HCT116 (cell line): ENCODE data around the gene MRM3. TPM values are rescaled to one million over a fixed set of nuclear protein-coding genes. Genes with fewer than 3 reads are reported as not detected.

Experiments used
- ATAC-seq: fragments of 200-7000 bp; cut with Tn5 transposase; 2 replicates; pipeline ENCODE4 v1.9.1; 2020; ENCODE audit warnings: mild to moderate bottlenecking, moderate library complexity
- BruUV-seq: library from RNA; stranded (reverse); fragments of 400-500 nt; replicated peaks from 2 replicates; lab custom pipeline; 2021; lab: Mats Ljungman, UMichigan
- CTCF ChIA-PET: fragments of 300-600 bp; sonication (Branson Sonifier 250); formaldehyde crosslinking; loops from one replicate; lab custom pipeline; 2021; ENCODE audit warnings: antibody characterized with exemption; lab: Charles Lee
- POLR2A ChIA-PET: fragments of 300-600, 350-600 bp; sonication (Branson Sonifier 250); formaldehyde crosslinking; loops from one replicate; lab custom pipeline; 2021; ENCODE audit warnings: antibody characterized with exemption; lab: Charles Lee
- RAD21 ChIA-PET, 2 experiments: fragments of 300-600 bp; sonication (Branson Sonifier 250); formaldehyde crosslinking; loops; one replicate each; lab custom pipeline; 2023; ENCODE audit warnings: low total read pairs in 2 of 2; ENCODE audit not compliant: uncharacterized antibody in 2 of 2, unreplicated experiment in 2 of 2, low non-redundant PET in 1 of 2; lab: Charles Lee
- DNase-seq: peaks from one replicate; pipeline ENCODE4 v3.0.0-alpha.2; 2010; ENCODE audit warnings: low read depth, low spot score
- H2AFZ ChIP-seq: fragments of 200-600 bp; shearing (Covaris generic), sonication (generic); 2 replicates; pipeline ENCODE4 v1.6.1; 2017; ENCODE audit warnings: low read depth, mixed run types, mixed read lengths, antibody characterized with exemption, low read length; ENCODE audit not compliant: poor library complexity, severe bottlenecking
- H3K27ac ChIP-seq: 2 replicates; pipeline ENCODE4 v1.5.1; 2012; ENCODE audit warnings: low read depth, low read length
- H3K27me3 ChIP-seq: fragments of 200-600 bp; sonication (generic); 2 replicates; pipeline ENCODE4 v1.6.1; 2016; ENCODE audit warnings: mixed run types, low read length, mixed read lengths; ENCODE audit not compliant: insufficient read depth
- H3K36me3 ChIP-seq, 2 experiments: fragments of 200-500 bp in 1 of 2; fragments of 200-600 bp in 1 of 2; sonication (Bioruptor generic) in 1 of 2; sonication (generic) in 1 of 2; 2 replicates each; pipeline versions ENCODE4 v1.5.1 to v1.6.1; 2014 to 2016; ENCODE audit warnings: low read length in 2 of 2, inconsistent platforms in 1 of 2, mixed read lengths in 1 of 2, mixed run types in 1 of 2; ENCODE audit not compliant: insufficient read depth in 2 of 2, control insufficient read depth in 1 of 2
- H3K4me1 ChIP-seq, 2 experiments: fragments of 200-600 bp in 1 of 2; sonication (generic) in 1 of 2; 2 replicates each; pipeline versions ENCODE4 v1.5.1 to v1.6.1; 2012 to 2017; ENCODE audit warnings: low read length in 2 of 2, inconsistent platforms in 1 of 2, mild to moderate bottlenecking in 1 of 2, mixed read lengths in 1 of 2, mixed run types in 1 of 2, moderate library complexity in 1 of 2; ENCODE audit not compliant: insufficient read depth in 2 of 2, control insufficient read depth in 1 of 2
- H3K4me2 ChIP-seq: fragments of 200-600 bp; sonication (generic); 2 replicates; pipeline ENCODE4 v1.6.1; 2017; ENCODE audit warnings: mixed run types, low read length, mixed read lengths
- H3K4me3 ChIP-seq, 2 experiments: fragments of 200-600 bp in 1 of 2; sonication (generic) in 1 of 2; replicated peaks in 1 of 2; 2 replicates each; pipeline ENCODE4 v1.5.1; 2011 to 2016; ENCODE audit warnings: low read length in 2 of 2, control low read depth in 1 of 2, low read depth in 1 of 2, mild to moderate bottlenecking in 1 of 2, mixed read lengths in 1 of 2, mixed run types in 1 of 2
- H3K79me2 ChIP-seq: fragments of 200-600 bp; sonication (generic); 2 replicates; pipeline ENCODE4 v1.6.1; 2017; ENCODE audit warnings: mild to moderate bottlenecking, mixed run types, low read length, moderate library complexity, mixed read lengths; ENCODE audit not compliant: insufficient read depth
- H3K9ac ChIP-seq: fragments of 200-600 bp; sonication (generic); 2 replicates; pipeline ENCODE4 v1.6.1; 2016; ENCODE audit warnings: low read length, mixed read lengths
- H3K9me2 ChIP-seq: fragments of 200-600 bp; sonication (generic), shearing (Covaris generic); 2 replicates; pipeline ENCODE4 v1.6.1; 2017; ENCODE audit warnings: mixed run types, mild to moderate bottlenecking, moderate library complexity; ENCODE audit not compliant: insufficient read depth
- H3K9me3 ChIP-seq, 2 experiments: fragments of 200-500 bp in 1 of 2; fragments of 200-600 bp in 1 of 2; sonication (Bioruptor generic) in 1 of 2; sonication (generic) in 1 of 2; 2 replicates each; pipeline ENCODE4 v1.6.1; 2014 to 2017; ENCODE audit warnings: low read length in 2 of 2, mixed read lengths in 2 of 2, inconsistent platforms in 1 of 2, low read depth in 1 of 2, mild to moderate bottlenecking in 1 of 2, mixed run types in 1 of 2, moderate library complexity in 1 of 2; ENCODE audit not compliant: control insufficient read depth in 1 of 2, insufficient read depth in 1 of 2
- H4K20me1 ChIP-seq: fragments of 200-600 bp; sonication (generic), shearing (Covaris generic); 2 replicates; pipeline ENCODE4 v1.6.1; 2017; ENCODE audit warnings: mixed run types, mild to moderate bottlenecking, moderate library complexity; ENCODE audit not compliant: insufficient read depth
- CBX3 ChIP-seq: IDR thresholded peaks from 2 replicates; pipeline ENCODE4 v1.6.1; 2012; ENCODE audit warnings: low read depth
- CEBPB ChIP-seq: IDR thresholded peaks from 2 replicates; pipeline ENCODE4 v1.6.1; 2012; ENCODE audit warnings: low read depth
- EGR1 ChIP-seq: IDR thresholded peaks from 2 replicates; pipeline ENCODE4 v1.6.1; 2012; ENCODE audit warnings: low read depth
- ELF1 ChIP-seq: IDR thresholded peaks from 2 replicates; pipeline ENCODE4 v1.6.1; 2012; ENCODE audit warnings: low read depth, borderline replicate concordance
- EZH2phosphoT487 ChIP-seq: fragments of 200-600 bp; IDR thresholded peaks from 2 replicates; pipeline ENCODE4 v1.6.1; 2018; ENCODE audit warnings: antibody characterized with exemption, borderline replicate concordance
- FOSL1 ChIP-seq: IDR thresholded peaks from 2 replicates; pipeline ENCODE4 v1.6.1; 2012; ENCODE audit warnings: low read depth
- POLR2A ChIP-seq: IDR thresholded peaks from 2 replicates; pipeline ENCODE4 v1.7.0; 2011; ENCODE audit warnings: borderline replicate concordance; ENCODE audit not compliant: insufficient read depth, insufficient read length; ENCODE audit errors: extremely low read depth
- POLR2AphosphoS5 ChIP-seq: IDR thresholded peaks from 2 replicates; pipeline ENCODE4 v1.6.1; 2011; ENCODE audit warnings: mild to moderate bottlenecking, low read depth, low read length, moderate library complexity
- SIN3A ChIP-seq: IDR thresholded peaks from 2 replicates; pipeline ENCODE4 v1.6.1; 2012; ENCODE audit warnings: low read depth
- SP1 ChIP-seq: IDR thresholded peaks from 2 replicates; pipeline ENCODE4 v1.6.1; 2012; ENCODE audit warnings: low read depth
- SRF ChIP-seq: IDR thresholded peaks from 2 replicates; pipeline ENCODE4 v1.6.1; 2012; ENCODE audit warnings: low read depth
- TCF7L2 ChIP-seq: IDR thresholded peaks from 2 replicates; pipeline ENCODE4 v1.7.0; 2011; ENCODE audit warnings: borderline replicate concordance, inconsistent platforms; ENCODE audit not compliant: insufficient read depth, insufficient read length; ENCODE audit errors: extremely low read depth
- YY1 ChIP-seq: IDR thresholded peaks from 2 replicates; pipeline ENCODE4 v1.6.1; 2011; ENCODE audit warnings: low read length, low read depth, moderate library complexity, mild to moderate bottlenecking; ENCODE audit not compliant: insufficient replicate concordance; ENCODE audit errors: extremely low read depth
- intact Hi-C: fragments of 100-400 bp; cut with micrococcal nuclease; formaldehyde crosslinking; loops from 2 replicates; pipeline ENCODE4 v1.10.0; 2022
- total RNA-seq: library from RNA; stranded (reverse); gene quantifications from one replicate; pipeline ENCODE4 v1.2.1, GENCODE V29; 2021; ENCODE audit not compliant: unreplicated experiment
- TF ChIP-seq, protein P1 (sequence below): IDR thresholded peaks from 2 replicates; pipeline ENCODE4 v1.6.1; 2012
- TF ChIP-seq, protein P2 (sequence below), 3 experiments: fragments of 200-600 bp in 1 of 3; sonication (generic) in 1 of 3; IDR thresholded peaks in 2 of 3; conservative IDR thresholded peaks in 1 of 3; 2 replicates each; pipeline ENCODE4 v1.5.1; 2012 to 2017; ENCODE audit warnings: low read depth in 2 of 3, low read length in 2 of 3, antibody characterized with exemption in 1 of 3, borderline replicate concordance in 1 of 3, control low read depth in 1 of 3, mild to moderate bottlenecking in 1 of 3, mixed read lengths in 1 of 3, mixed run types in 1 of 3, moderate library complexity in 1 of 3; ENCODE audit not compliant: insufficient read depth in 1 of 3
- TF ChIP-seq, protein P3 (sequence below): IDR thresholded peaks from 2 replicates; pipeline ENCODE4 v1.6.1; 2011; ENCODE audit warnings: mild to moderate bottlenecking, low read length, moderate library complexity; ENCODE audit not compliant: insufficient replicate concordance; ENCODE audit errors: extremely low read depth

The MRM3 gene
- total RNA-seq, 1 experiment from 2014 or later: 32.6 TPM

DNA sequence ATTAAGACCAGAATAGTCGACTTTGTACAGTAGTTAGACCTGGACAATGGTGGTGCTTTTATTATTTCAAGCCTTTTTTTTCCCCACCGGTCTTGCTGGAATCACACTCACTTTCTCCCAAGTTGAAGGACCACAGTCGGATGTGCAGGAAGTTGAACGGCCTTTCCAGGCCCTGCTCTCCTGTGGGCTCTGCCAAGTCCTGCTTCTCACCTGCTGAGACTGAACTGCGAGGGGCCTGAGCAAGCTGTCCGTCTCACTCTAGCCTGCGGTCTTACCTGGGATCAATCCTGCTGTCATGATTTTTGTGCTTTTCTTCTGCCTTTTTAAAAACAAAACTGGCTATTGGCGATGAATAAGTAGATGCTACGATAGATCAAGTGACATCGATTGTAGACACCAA lies 48.4 kb upstream of the MRM3 start:
- Histone ChIP-seq H3K27ac (peak overlapping the region; percentile 84), H3K4me2 (peak overlapping the region; percentile 90), H3K9ac (peak overlapping the region; percentile 87), H3K9me2 (no peaks in the 10 kb centered on the region), H3K36me3 (peaks cover 8 to 19% of the 10 kb centered on the region in 2 experiments; a peak in 3 of 4 replicates), H4K20me1 (no peaks in the 10 kb centered on the region), H3K79me2 (peaks cover 58% of the 10 kb centered on the region), H3K9me3 (no peaks in the 10 kb centered on the region), H2AFZ (no peak overlapping the region), H3K4me3 (peak overlapping the region; percentile 74 to 76), H3K27me3 (no peaks in the 10 kb centered on the region), H3K4me1 (peaks cover 3 to 22% of the 10 kb centered on the region in 2 experiments; a peak in 3 of 4 replicates)
- no peak for TF ChIP-seq SRF
- TF ChIP-seq FOSL1: no peak
- ChIA-PET POLR2A (no interaction called here), CTCF (interaction anchor here (0.6 to 1.1 kb wide), 3 partner anchors 263 to 347 kb away, joined by 3 to 4 read pairs (median 4); partner anchors contain the start of gene TIMM22), RAD21 (no interaction called here)
- ATAC-seq (no peak), DNase-seq (no peak)
- intact Hi-C loops: no loop called here
- TSS peak; percentile 63 for BruUV-seq

DNA sequence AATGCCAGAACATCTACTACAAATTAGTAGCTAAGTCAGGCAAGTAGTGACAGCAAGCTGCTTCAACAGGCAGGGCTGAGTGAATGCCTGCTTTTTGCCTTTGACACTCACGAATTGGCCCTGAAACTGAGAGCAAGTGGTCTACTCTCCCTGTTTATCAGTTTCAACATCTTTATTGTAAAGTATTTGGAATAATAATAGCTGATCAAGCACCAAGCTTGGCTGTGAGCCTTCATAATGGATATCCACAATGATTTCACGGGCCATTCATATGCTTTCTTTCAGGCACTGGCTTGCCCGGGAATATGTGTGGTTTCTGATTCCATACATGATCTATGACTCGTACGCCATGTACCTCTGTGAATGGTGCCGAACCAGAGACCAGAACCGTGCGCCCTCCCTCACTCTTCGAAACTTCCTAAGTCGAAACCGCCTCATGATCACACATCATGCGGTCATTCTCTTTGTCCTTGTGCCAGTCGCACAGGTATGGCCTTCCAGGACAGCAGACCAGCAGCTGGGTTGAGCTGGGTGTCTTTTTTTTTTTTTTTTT lies 44.5 kb upstream of the MRM3 start:
- H3K4me1 ChIP-seq: peaks cover 3 to 12% of the 10 kb centered on the region in 2 experiments; a peak in 3 of 4 replicates
- H4K20me1 ChIP-seq: peaks cover 6% of the 10 kb centered on the region; the same call in 1 of the 2 replicates
- H3K36me3 ChIP-seq: peaks cover 22 to 45% of the 10 kb centered on the region in 2 experiments; a peak in 3 of 4 replicates
- DNase-seq (no peak), ATAC-seq (no peak)
- H2AFZ ChIP-seq: no peak overlapping the region
- no peaks in the 10 kb centered on the region for H3K27me3 ChIP-seq
- no peak overlapping the region for H3K4me3 ChIP-seq
- H3K79me2 ChIP-seq: peaks cover 93% of the 10 kb centered on the region
- no peaks in the 10 kb centered on the region for H3K9me3 ChIP-seq
- ChIA-PET RAD21 (no interaction called here), CTCF (no interaction called here), POLR2A (interaction anchor here (1.3 kb wide), 1 partner anchor 244 kb away, joined by 3 read pairs; no protein-coding TSS in a partner anchor)
- H3K4me2 ChIP-seq: no peak overlapping the region
- H3K9ac ChIP-seq: no peak overlapping the region
- BruUV-seq: no TSS peak
- H3K9me2 ChIP-seq: no peaks in the 10 kb centered on the region
- no peak overlapping the region for H3K27ac ChIP-seq
- intact Hi-C loops: no loop called here
- no peak for TF ChIP-seq EGR1
- TF ChIP-seq CBX3: no peak
- TF ChIP-seq, protein P1, sequence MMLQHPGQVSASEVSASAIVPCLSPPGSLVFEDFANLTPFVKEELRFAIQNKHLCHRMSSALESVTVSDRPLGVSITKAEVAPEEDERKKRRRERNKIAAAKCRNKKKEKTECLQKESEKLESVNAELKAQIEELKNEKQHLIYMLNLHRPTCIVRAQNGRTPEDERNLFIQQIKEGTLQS: no peak
- TF ChIP-seq FOSL1: no peak
- TF ChIP-seq YY1: no peak
- TF ChIP-seq POLR2A: no peak
- TF ChIP-seq, protein P2, sequence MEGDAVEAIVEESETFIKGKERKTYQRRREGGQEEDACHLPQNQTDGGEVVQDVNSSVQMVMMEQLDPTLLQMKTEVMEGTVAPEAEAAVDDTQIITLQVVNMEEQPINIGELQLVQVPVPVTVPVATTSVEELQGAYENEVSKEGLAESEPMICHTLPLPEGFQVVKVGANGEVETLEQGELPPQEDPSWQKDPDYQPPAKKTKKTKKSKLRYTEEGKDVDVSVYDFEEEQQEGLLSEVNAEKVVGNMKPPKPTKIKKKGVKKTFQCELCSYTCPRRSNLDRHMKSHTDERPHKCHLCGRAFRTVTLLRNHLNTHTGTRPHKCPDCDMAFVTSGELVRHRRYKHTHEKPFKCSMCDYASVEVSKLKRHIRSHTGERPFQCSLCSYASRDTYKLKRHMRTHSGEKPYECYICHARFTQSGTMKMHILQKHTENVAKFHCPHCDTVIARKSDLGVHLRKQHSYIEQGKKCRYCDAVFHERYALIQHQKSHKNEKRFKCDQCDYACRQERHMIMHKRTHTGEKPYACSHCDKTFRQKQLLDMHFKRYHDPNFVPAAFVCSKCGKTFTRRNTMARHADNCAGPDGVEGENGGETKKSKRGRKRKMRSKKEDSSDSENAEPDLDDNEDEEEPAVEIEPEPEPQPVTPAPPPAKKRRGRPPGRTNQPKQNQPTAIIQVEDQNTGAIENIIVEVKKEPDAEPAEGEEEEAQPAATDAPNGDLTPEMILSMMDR (IDR thresholded peaks at IDR 0.05 in 2 of 3, conservative IDR thresholded peaks at IDR 0.05 in 1 of 3; ENCODE audit: borderline replicate concordance in 1 of 3, insufficient read depth in 1 of 3, low read depth in 2 of 3, low read length in 2 of 3): no peak
- TF ChIP-seq ELF1: no peak
- TF ChIP-seq SRF: no peak
- TF ChIP-seq POLR2AphosphoS5: no peak
- TF ChIP-seq TCF7L2: no peak
- TF ChIP-seq EZH2phosphoT487: no peak
- no peak for TF ChIP-seq SIN3A
- TF ChIP-seq SP1: no peak
- TF ChIP-seq CEBPB: no peak
- TF ChIP-seq, protein P3, sequence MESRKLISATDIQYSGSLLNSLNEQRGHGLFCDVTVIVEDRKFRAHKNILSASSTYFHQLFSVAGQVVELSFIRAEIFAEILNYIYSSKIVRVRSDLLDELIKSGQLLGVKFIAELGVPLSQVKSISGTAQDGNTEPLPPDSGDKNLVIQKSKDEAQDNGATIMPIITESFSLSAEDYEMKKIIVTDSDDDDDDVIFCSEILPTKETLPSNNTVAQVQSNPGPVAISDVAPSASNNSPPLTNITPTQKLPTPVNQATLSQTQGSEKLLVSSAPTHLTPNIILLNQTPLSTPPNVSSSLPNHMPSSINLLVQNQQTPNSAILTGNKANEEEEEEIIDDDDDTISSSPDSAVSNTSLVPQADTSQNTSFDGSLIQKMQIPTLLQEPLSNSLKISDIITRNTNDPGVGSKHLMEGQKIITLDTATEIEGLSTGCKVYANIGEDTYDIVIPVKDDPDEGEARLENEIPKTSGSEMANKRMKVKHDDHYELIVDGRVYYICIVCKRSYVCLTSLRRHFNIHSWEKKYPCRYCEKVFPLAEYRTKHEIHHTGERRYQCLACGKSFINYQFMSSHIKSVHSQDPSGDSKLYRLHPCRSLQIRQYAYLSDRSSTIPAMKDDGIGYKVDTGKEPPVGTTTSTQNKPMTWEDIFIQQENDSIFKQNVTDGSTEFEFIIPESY: no peak
